ENCODE measurements around the gene TAF1B.

TAF1B gene

GRCh38 chr2:9805435-9806297, 37.6 kb upstream of the TAF1B start:
- no peak overlapping the region for H3K27ac ChIP-seq
- TF ChIP-seq, protein P1, sequence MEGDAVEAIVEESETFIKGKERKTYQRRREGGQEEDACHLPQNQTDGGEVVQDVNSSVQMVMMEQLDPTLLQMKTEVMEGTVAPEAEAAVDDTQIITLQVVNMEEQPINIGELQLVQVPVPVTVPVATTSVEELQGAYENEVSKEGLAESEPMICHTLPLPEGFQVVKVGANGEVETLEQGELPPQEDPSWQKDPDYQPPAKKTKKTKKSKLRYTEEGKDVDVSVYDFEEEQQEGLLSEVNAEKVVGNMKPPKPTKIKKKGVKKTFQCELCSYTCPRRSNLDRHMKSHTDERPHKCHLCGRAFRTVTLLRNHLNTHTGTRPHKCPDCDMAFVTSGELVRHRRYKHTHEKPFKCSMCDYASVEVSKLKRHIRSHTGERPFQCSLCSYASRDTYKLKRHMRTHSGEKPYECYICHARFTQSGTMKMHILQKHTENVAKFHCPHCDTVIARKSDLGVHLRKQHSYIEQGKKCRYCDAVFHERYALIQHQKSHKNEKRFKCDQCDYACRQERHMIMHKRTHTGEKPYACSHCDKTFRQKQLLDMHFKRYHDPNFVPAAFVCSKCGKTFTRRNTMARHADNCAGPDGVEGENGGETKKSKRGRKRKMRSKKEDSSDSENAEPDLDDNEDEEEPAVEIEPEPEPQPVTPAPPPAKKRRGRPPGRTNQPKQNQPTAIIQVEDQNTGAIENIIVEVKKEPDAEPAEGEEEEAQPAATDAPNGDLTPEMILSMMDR (IDR thresholded peaks at IDR 0.05), result no peak
- TF ChIP-seq ZFX (IDR thresholded peaks at IDR 0.05; ENCODE audit: borderline replicate concordance), result no peak

DNA sequence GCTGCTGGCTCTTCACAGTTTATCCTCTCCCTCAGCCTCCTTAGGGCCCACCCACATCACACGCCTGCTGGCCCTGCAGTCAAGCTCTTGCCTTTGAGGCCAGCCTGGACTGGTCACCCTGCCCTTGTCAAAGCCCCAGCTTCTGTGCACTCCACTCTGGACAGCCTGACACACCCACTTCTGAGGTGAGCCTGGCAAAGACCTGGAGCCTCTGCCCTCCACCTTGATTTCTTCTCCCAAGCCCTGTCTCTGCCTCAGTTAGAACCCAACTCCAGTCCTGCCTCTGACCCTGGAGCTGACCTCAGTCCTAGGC, 37.0 kb upstream of the TAF1B start:
- H3K27ac ChIP-seq, result no peak overlapping the region
- TF ChIP-seq, protein P1 (IDR thresholded peaks at IDR 0.05), result no peak
- no peak for TF ChIP-seq ZFX (IDR thresholded peaks at IDR 0.05; ENCODE audit: borderline replicate concordance)

- no peak overlapping the region for H3K27ac ChIP-seq
- no peak for TF ChIP-seq ZFX (IDR thresholded peaks at IDR 0.05; ENCODE audit: borderline replicate concordance)
- TF ChIP-seq, protein P1 (IDR thresholded peaks at IDR 0.05), result no peak
These were observed 36.6 kb upstream of the TAF1B start for GRCh38 chr2:9806656-9807055.

GRCh38 chr2:9807056-9807455, 36.2 kb upstream of the TAF1B start:
- TF ChIP-seq, protein P1 (IDR thresholded peaks at IDR 0.05), result no peak
- TF ChIP-seq ZFX (IDR thresholded peaks at IDR 0.05; ENCODE audit: borderline replicate concordance), result no peak
- H3K27ac ChIP-seq, result no peak overlapping the region

GRCh38 chr2:9807555-9808305, 35.5 kb upstream of the TAF1B start:
- TF ChIP-seq, protein P1 (IDR thresholded peaks at IDR 0.05), result no peak
- TF ChIP-seq ZFX (IDR thresholded peaks at IDR 0.05; ENCODE audit: borderline replicate concordance), result no peak
- H3K27ac ChIP-seq, result no peak overlapping the region

- TF ChIP-seq, protein P1 (IDR thresholded peaks at IDR 0.05), result no peak
- no peak for TF ChIP-seq ZFX (IDR thresholded peaks at IDR 0.05; ENCODE audit: borderline replicate concordance)
- peak overlapping the region; percentile 33 for H3K27ac ChIP-seq
These were observed 34.8 kb upstream of the TAF1B start for GRCh38 chr2:9808334-9809063.
